HG02938 (cell line): ENCODE results near the gene C14orf119.

ENCODE experiments used
- ATAC-seq: cut with Tn5 transposase; IDR thresholded peaks from one replicate; pipeline ENCODE4 v1.9.1; 2021; ENCODE audit warnings: mild to moderate bottlenecking, moderate library complexity; ENCODE audit not compliant: unreplicated experiment

The C14orf119 gene

DNA sequence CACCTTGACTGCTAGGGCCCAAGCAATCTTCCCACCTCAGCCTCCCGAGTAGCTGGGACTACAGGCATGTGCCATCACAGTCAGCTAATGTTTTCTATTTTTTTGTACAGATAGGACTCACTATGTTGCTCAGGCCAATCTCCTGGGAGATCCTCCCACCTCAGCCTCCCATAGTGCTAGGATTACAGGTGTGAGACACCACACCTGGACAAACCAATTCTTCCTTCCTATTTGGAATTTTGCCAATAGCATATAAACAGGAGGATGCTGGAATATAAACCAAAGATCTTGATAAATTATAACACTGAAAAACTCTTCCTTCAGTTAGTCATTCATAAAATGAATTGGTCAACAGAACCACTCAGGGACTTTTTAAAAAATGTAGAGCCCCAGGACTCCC, 8.7 kb upstream of the C14orf119 start:
- ATAC-seq = no peak

DNA sequence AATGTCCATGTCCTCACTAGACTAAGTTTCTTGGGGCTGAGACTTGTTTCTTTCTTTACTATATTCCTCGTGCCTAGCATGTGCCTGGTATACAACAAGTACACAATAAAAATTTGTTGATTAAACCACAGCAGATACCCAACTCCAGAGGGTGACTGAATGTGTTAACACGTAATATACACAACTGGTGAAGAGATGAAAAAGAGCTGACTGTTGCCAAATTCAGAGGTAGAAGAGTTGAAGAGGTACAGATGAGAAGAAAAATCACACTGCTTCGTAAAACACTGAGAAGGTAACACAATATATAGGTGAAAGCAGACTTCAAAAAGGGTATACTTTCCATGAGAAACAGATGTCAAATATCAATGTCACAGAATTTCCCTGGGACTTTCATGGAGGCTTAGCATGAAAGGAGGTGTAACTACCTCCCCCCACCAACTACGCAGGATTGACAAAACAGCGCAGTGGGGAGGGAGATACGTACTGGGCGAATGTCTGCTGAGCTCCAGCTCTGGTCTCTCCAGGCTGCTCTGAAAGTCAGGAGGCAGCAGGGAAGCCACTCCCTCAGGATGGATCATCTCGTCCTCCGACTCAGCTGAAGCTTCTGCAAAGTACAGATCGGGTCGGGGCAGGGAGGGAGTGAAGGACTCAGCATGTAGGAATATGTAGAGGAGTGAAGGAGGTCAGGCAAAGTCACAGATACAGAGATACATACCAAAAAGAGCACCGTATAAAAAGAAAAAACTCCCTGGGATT, 5.6 kb upstream of the C14orf119 start:
- ATAC-seq = no peak

DNA sequence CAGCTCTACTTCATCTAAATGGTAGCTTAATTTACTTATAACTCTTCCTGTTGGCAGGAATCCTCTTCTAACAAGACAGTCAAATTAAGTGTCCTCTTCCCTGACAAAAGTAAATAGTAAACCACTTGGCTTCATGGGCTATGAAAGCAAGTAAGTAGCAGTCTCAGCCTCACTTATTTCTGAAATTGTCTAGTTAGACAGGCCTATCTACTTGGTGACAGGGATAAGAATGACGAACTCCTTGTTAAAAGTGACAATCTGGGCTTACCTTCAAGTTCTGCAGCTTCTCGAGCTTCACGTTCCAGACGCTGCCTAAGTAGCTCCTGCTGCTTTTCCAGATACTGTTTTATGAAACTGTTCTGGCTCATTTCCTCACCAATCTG, 5.1 kb upstream of the C14orf119 start:
- ATAC-seq = no peak

DNA sequence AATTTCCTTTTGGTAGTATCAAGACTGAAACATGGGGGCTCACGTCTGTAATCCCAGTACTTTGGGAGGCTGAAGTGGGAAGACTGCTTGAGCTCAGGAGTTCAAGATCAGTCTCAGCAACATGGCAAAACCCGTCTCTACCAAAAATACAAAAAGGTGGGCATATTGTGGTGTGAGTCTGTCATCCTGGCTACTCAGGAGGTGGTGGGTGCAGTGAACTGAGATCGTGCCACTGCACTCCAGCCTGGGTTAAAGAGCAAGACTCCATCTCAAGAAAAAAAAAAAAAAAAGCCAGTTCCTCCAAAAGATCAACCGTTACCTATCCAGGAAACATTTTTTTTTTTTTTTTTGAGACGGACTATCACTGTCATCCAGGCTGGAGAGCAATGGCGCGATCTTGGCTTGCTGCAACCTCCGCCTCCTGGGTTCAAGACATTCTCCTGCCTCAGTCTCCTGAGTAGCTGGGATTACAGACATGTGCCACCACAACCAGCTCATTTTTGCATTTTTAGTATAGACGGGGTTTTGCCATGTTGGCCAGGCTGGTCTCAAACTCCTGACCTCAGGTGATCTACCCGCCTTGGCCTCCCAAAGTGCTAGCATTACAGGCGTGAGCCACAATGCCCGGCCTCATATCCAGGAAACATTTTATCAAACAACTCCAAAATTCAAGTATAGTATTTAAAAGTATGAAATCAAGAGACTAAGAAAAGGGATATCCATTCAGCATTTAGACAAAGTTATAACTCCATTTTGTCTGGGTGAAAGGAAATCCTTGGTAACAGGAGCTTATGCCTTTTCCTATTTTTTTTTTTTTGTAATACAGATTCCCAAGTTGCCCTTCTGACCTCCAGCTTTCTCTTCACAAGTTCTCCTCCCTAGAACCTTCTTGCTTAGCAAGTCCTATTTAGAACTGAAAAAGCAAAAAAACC, 3.7 kb upstream of the C14orf119 start:
- ATAC-seq = no peak

DNA sequence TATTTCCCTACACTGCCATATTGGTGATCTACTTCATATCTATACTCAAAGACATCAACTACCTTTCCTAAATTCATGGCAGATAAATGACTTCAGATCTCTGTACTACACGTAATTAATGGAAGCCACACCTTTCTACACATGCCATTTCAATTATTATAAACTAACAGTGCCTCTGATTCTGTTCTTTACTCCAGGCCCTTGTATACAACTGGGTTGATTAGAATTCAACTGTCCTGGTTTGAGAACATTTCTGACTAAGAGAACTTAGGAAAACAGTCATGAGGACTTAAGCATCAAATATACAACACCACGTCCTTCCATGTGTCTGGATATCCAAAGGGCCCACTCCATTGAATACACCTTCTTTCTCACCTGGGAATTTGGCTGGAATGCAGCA, 2.2 kb upstream of the C14orf119 start:
- no peak for ATAC-seq

DNA sequence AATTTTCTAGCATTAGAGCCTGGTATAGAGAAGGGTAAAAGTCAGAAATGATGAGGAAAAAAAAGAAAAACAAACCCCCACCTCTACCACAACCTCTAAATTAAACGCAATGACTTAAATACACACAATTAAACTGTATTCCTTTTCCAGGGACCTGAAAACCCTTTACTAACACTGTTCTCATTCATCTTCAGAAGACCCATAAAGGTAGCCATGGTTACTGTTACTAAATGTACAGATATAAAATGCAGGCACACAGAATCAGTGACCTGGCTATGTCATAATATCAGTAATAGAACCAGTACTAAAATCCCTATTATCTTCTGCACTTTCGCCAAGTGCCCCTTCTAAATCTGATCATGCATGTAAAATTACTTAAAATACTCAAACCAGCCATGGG, 1.8 kb upstream of the C14orf119 start:
- ATAC-seq = no peak

DNA sequence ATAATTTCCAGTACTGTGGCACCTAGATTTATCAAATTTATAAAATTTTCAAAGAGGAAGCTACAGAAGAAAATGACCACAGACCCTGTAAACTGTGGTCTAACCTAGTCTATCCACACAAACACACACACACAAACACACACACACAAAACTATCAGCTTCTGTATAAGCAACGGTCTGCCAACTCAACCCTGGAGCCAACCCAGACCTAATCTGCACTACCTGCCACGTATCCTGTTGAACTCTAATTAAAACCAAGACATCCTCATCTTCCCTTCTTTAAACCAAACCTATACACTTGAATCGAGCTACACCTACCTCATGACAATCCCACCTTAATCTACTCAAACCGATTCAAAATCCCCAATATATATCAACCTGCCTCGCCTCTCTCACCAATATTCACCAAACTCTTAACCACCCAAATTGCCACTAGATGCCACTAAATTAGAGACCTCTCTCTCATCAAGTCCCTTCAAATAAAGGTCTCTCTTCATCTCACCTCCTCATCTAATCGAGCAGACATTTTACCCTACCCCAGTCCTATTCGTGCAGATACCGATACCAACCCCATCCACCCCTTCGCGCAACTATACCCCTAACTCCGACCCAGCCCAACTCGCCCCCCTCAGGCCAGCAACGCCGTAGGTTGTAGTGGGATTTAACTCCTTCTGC, 1.2 kb upstream of the C14orf119 start:
- no peak for ATAC-seq

DNA sequence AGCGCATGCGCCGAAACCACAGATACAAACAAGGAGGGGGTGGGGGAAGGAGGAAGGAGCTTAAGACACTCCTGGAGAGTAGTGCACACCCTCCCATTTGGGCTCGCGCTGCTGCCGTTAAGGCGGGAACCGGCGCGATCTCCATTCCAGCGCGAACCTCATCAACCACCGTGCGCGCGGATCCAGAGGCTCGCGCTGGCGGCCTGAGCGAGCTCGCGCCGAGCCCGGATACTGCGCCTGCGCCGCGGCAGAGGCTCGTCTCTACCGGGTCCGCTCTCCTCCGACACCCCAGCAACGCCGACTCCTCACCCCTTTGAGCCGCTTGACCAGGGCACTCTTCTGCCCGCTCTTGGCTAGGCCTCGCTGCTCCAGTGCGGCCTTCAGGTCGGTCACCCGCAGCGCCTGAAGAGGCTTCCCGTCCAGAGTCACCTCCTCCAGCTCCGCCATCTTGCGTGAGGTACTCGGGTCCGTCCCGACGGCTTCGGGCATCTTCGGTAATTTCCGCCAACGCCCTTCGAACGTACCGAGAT, 574 bp upstream of the C14orf119 start, which contains the start of gene ACIN1:
TSS of gene ACIN1 (minus strand) at position 471 of the 530 bp plus-strand sequence. CDS start at position 447, 24 bp downstream.
- peak; percentile 30 for ATAC-seq

DNA sequence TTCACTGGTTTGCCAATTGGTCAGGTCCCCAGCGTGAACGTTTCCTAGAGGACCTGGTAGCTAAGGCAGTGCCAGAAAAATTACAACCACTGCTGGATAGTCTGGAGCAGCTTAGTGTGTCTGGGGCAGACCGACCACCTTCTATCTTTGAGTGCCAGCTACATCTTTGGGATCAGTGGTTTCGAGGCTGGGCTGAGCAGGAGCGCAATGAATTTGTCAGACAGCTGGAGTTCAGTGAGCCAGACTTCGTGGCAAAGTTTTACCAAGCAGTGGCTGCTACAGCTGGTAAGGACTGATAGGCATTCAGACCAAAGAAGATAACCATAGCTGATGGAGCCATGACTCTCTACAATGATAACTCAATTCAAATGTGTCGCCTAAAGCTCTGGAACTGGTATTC, 2.5 kb downstream of the C14orf119 start:
- no peak for ATAC-seq

DNA sequence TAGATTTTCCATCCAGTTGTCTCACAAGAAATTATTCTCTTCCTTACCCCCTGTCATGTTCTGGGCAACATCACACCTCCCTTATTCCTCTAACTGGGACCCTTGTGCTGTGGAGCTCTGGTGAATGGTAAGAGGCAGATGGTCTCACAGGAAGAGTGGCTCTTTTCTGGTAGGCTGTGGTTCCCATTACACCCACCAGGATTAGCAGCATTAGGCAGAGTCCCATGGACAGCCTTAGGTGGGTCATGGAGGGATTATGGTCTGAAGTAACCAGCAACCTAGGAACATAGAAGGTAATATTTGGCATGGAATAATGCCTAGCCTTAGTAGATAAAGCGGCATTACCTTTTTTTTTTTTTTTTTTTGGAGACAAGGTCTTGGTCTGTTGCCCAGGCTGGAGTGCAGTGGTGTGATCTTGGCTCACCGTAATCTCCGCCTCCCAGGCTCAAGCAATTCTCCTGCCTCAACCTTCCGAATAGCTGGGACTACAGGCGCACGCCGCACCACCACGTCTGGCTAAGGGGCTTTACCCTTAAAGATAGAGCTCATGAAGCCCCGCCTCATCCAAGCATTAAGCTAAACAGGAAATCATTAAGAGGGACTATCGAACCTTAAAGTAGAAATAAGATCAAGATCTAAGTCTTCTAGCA, 4.0 kb downstream of the C14orf119 start:
- ATAC-seq = no peak

DNA sequence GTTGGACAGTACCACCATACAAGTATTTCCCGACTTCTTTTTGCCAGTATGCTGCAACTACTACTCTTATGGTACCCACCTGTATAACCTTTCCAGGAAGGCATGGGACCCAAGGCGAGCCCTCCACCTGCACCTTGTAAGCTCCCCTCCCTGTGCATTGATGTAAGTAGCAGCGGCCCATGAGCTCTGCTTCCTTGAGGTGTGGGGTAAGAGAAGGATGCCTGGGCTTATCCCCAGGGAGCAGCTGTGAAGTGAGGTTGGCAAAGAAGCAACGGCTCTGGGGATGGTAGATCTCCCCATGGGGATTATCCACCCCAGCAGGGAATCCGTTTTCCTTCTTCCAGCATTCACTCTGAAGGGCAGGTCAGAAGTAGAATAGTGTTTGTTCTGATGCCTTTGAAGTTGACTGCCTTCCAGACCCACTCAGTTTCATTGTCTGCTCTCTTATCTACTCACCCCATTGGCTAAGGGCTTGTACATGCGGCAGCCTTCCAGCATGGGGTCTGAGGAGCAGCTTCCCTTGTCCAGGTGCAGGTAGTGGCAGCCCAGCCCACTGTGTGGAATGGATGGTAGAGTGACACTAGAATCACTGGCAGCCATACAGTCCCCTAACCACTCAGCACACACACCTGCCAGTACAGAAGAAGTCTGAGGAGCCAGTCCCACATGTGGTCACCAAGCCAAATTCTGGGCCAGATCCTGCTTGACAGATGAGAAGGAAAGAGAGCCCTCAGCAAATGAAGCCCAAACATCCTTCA, 6.1 kb downstream of the C14orf119 start:
- no peak for ATAC-seq

DNA sequence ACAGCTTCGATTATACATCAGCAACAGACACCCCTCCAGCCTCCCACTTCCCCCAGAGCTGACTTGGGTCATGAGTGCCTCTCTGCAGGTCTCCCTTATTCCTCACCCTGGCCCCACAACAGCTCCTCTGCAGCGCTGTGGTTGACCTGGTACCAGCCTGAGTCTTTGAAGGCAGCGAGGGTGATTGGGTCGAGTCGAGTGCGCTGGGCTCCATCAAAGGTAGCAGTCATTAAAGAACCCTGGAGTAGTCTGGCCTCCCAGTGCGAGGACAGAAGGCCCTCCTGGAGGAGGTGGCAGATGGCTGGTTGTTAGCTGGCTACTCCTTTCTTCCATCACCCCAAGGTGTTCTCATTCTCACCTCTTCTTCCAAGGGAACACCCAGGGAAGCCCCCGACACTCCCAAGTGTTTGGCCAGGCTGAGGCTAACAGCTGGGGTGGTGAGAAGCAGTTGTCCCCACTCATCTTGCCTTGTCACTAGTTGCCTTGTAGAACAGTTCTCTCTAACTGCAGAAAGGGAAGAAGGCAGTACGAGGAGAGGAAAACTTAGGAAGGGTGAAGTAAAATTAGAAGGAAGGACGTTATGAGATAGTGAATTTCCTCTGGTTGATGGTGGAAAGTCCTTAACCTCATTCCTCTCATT, 6.8 kb downstream of the C14orf119 start:
- ATAC-seq = no peak

DNA sequence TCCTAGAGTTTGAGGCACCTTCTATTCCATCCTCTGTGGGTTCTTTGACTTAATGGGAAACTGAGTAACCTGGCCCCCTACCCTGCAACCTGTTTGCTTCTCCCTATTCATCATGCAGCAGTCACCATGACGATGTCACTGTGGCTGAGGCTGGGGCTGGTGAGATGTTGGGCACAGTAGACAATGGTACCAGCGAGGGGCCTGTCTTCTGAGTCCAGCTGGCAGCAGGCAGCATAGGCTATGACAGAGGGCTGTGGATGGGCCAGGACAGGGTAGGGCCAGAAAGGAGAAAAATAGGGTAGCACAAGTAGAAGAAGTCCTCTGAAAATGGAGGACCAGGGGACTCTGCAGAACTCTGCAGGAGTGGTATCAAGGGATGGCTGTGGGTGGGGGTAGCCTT, 7.5 kb downstream of the C14orf119 start:
- ATAC-seq = no peak

DNA sequence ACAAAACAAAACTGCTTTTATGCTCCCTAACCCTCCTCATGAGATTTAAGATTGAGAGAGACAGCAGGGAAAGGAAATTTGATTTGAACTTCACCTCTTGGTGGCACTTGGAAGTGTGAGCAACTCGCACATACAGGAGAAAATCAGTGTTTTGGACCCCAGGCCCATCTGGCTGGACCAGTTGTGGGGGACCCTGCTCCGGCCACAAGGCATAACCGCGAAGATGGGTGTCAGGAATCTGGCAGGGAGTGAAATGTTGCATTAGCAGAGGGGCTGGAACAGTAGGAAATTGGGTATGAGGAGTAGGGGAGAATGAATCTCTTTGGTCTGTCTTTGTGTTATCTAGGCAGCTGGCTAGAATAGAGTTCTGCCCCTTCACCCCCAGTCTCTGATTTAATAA, 8.3 kb downstream of the C14orf119 start:
- no peak for ATAC-seq

DNA sequence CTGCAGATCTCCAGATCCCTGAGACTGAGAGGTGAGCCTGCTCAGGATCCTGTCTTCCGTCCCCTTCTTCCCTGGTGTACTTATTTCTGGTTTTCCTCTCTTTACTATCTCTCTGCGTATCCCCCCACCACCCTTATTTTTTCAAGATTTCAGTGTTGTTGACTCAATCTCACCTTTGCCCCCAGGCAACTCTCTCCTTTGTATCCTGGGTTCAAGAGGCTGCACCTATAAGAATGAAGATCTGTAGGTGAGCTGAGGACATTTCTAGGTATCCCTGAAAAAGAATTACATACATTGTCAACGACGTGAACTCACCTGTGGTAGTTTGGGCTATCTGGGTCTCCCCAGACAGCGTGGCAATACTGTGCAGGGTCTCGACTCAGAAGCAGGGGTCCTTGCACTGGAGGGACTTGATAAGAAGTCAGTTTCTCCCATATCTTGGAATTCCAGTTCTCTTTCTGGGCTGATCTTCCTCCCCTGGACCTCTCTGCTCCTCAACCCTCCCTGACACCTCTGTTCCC, 8.8 kb downstream of the C14orf119 start:
- no peak for ATAC-seq

DNA sequence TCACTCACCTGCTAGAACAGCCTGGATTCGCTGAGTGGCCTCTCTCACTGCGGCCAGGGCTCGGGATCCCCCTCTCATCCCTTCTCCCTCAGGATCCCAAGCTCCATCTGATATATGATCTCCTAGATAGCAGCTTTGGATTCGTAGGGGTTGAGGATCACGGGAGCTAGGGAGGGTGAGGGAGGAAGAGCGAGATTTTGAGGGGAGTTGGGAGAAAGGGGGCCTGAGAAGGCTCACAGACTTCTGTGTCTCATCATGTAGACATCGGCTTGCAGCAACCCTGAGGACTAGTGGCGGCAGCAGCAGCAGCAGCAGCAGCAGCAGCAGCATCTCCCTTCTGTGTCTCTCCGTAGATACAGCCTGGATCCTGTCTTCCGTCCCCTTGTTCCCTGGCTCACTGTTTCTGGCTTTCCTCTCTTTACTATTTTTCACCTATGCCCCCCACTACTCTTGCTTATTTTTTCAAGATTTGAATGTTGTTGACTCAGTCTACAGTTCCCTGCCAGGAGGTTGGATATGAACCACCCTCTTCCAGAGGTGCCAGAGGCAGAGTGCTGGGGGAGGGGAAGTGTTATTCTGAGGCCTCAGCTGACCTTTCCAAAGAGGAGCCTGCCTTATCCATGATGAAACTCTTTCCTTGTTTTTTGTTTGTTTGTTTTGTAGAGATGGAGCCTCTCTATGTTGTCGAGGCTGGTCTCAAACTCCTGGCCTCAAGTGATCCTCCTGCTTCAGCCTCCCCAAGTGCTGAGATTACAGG, 9.5 kb downstream of the C14orf119 start, which contains the start of gene CIROP:
TSS of gene CIROP (minus strand) at position 399 of the 757 bp plus-strand sequence. CDS start at position 330, 69 bp downstream.
- no peak for ATAC-seq

DNA sequence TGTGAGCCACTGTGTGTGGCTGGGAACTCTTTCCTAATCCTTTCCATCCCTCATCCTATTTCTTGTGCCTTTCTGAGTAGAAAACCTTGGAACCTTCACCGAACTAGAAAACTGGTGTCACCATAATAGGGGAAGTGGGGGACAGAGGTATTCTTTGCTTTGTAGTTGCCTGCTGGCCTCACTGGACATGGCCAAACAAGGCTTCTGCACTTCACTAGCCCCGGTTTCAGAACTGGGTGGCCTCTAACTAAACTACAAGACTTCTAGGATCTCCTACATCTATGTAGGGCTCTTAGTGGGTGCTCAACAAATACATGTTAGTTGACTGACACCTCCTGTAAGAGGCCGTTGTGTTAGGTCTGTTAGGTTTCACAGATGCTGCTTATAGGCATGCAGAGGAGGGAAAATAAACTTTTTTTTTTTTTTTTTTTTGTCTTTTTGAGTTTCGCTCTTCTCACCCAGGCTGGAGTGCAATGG, 10.1 kb downstream of the C14orf119 start:
- no peak for ATAC-seq

DNA sequence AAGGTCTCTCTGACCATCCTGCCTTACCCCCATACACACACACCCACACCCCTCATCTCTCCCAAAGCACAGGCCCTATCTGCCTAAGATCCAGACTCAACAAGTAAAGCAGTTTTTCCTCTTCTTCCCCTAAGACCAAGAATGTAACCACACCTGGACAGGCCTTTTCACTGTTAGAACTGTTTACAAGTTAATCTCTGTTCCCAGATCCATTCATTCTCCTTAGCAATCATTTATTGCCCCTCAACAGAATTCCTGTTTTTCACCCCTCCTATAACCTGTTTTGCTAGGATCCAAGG, 11.4 kb downstream of the C14orf119 start:
- ATAC-seq = no peak
